A549 (cell line): ENCODE measurements around the gene NFATC2. TPM values are rescaled to one million over a fixed set of nuclear protein-coding genes. Genes with fewer than 3 reads are reported as not detected.

Experiments
- ATAC-seq, 2 experiments: fragments of 200-7000 bp in 1 of 2; fragments of >200 bp in 1 of 2; cut with Nextera tagmentation in 1 of 2; cut with Tn5 transposase in 1 of 2; 3 replicates each; pipeline versions ENCODE4 v1.8.0 to v1.9.1; 2018 to 2020; ENCODE audit warnings: mild to moderate bottlenecking in 1 of 2, moderate library complexity in 1 of 2
- CTCF ChIA-PET: fragments of 300-600 bp; sonication (Branson Sonifier 250); formaldehyde crosslinking; extraction: SDS; loops from one replicate; lab custom pipeline; 2021; ENCODE audit warnings: antibody characterized with exemption, inconsistent platforms; lab: Yijun Ruan, JAX
- POLR2A ChIA-PET: fragments of 350-600 bp; formaldehyde crosslinking; extraction: SDS; loops from one replicate; lab custom pipeline; 2021; ENCODE audit warnings: antibody characterized with exemption, inconsistent platforms; lab: Yijun Ruan, JAX
- DNase-seq, 2 experiments: peaks; one replicate each; pipeline versions ENCODE4 v3.0.0 to v3.0.0-alpha.2; 2011 to 2016; ENCODE audit warnings: low read depth in 1 of 2, low spot score in 1 of 2
- FAIRE-seq: peaks from 2 replicates; lab custom pipeline; 2011; peaks lifted over from hg19 to GRCh38; lab: Jason Lieb, UNC
- H3K27ac ChIP-seq, 2 experiments: fragments of >200 bp; sonication (Bioruptor Twin); formaldehyde crosslinking; 3 replicates each; pipeline ENCODE4 v1.5.1; 2016 to 2017
- H3K4me1 ChIP-seq: fragments of >200 bp; sonication (Bioruptor Twin); formaldehyde crosslinking; 3 replicates; pipeline ENCODE4 v1.6.1; 2016
- H3K4me2 ChIP-seq: fragments of >200 bp; sonication (Bioruptor Twin); formaldehyde crosslinking; 3 replicates; pipeline ENCODE4 v1.6.1; 2016
- H3K4me3 ChIP-seq: fragments of >200 bp; sonication (Bioruptor Twin); formaldehyde crosslinking; 3 replicates; pipeline ENCODE4 v1.5.1; 2016
- H3K9me3 ChIP-seq: fragments of >200 bp; sonication (Bioruptor Twin); formaldehyde crosslinking; 3 replicates; pipeline ENCODE4 v1.6.1; 2016
- BCL3 ChIP-seq: fragments of >200 bp; sonication (Bioruptor Twin); formaldehyde crosslinking; IDR thresholded peaks from 3 replicates; pipeline ENCODE4 v1.6.1; 2016
- CBX2 ChIP-seq: fragments of 200-600 bp; sonication (generic); IDR thresholded peaks from 2 replicates; pipeline ENCODE4 v1.6.1; 2016; ENCODE audit warnings: low read depth, mild to moderate bottlenecking, borderline replicate concordance
- CEBPB ChIP-seq, 2 experiments: fragments of >200 bp in 1 of 2; sonication (Bioruptor Twin) in 1 of 2; formaldehyde crosslinking in 1 of 2; IDR thresholded peaks; 2 replicates each; pipeline ENCODE4 v1.6.1; 2012 to 2016
- CHD4 ChIP-seq: fragments of 200-600 bp; sonication (generic); IDR thresholded peaks from 2 replicates; pipeline ENCODE4 v1.6.1; 2016; ENCODE audit warnings: antibody characterized with exemption, mild to moderate bottlenecking, borderline replicate concordance
- EHF ChIP-seq: fragments of 250-450 bp; sonication (Bioruptor Pico); IDR thresholded peaks from 2 replicates; pipeline ENCODE4 v1.5.0; 2020; ENCODE audit warnings: mild to moderate bottlenecking
- EHMT2 ChIP-seq: fragments of 200-600 bp; sonication (generic); IDR thresholded peaks from 2 replicates; pipeline ENCODE4 v1.6.1; 2016; ENCODE audit warnings: antibody characterized with exemption, low read depth, mild to moderate bottlenecking, moderate library complexity
- EP300 ChIP-seq, 2 experiments: fragments of >200 bp; sonication (Bioruptor Twin); formaldehyde crosslinking; IDR thresholded peaks; 2 replicates in 1 of 2; 3 replicates in 1 of 2; pipeline ENCODE4 v1.6.1; 2016 to 2017
- FOSB ChIP-seq: fragments of 250-450 bp; sonication (Bioruptor Pico); IDR thresholded peaks from 2 replicates; pipeline ENCODE4 v1.5.0; 2020; ENCODE audit warnings: mild to moderate bottlenecking, moderate library complexity
- FOSL2 ChIP-seq, 2 experiments: fragments of 450-650 bp in 1 of 2; fragments of >200 bp in 1 of 2; sonication (Bioruptor Twin) in 1 of 2; formaldehyde crosslinking; IDR thresholded peaks; 2 replicates each; pipeline versions ENCODE4 v1.5.0 to v1.6.1; 2016 to 2020; ENCODE audit warnings: mild to moderate bottlenecking in 1 of 2, moderate library complexity in 1 of 2
- GATA3 ChIP-seq: IDR thresholded peaks from 2 replicates; pipeline ENCODE4 v1.6.1; 2012; ENCODE audit warnings: borderline replicate concordance
- HDAC2 ChIP-seq: fragments of 200-600 bp; sonication (generic); IDR thresholded peaks from 2 replicates; pipeline ENCODE4 v1.6.1; 2016
- HMGXB4 ChIP-seq: fragments of 250-450 bp; sonication (Bioruptor Pico); IDR thresholded peaks from 2 replicates; pipeline ENCODE4 v1.5.0; 2021; ENCODE audit warnings: mild to moderate bottlenecking, moderate library complexity, borderline replicate concordance
- JUN ChIP-seq, 2 experiments: fragments of >200 bp; sonication (Bioruptor Twin); formaldehyde crosslinking; IDR thresholded peaks; 2 replicates in 1 of 2; 3 replicates in 1 of 2; pipeline ENCODE4 v1.6.1; 2016 to 2017
- JUNB ChIP-seq: fragments of >200 bp; sonication (Bioruptor Twin); formaldehyde crosslinking; IDR thresholded peaks from 2 replicates; pipeline ENCODE4 v1.6.1; 2016
- KDM1A ChIP-seq: fragments of 200-600 bp; sonication (generic); IDR thresholded peaks from 2 replicates; pipeline ENCODE4 v1.6.1; 2016; ENCODE audit warnings: low read depth, mild to moderate bottlenecking
- MAX ChIP-seq: IDR thresholded peaks from 2 replicates; pipeline ENCODE4 v1.6.1; 2012
- MAZ ChIP-seq: fragments of 150-350 bp; IDR thresholded peaks from 2 replicates; pipeline ENCODE4 v1.6.1; 2014; ENCODE audit warnings: antibody characterized with exemption, low read depth, low read length, borderline replicate concordance
- NR3C1 ChIP-seq: fragments of >200 bp; sonication (Bioruptor Twin); formaldehyde crosslinking; IDR thresholded peaks from 3 replicates; pipeline ENCODE4 v1.6.1; 2017
- PBX3 ChIP-seq: IDR thresholded peaks from 2 replicates; pipeline ENCODE4 v1.6.1; 2012
- POLR2AphosphoS2 ChIP-seq: conservative IDR thresholded peaks from 2 replicates; pipeline ENCODE4 v1.6.1; 2012; ENCODE audit warnings: low read length, improper control_type of control experiment, inconsistent platforms
- REST ChIP-seq: fragments of 200-600 bp; sonication (generic); IDR thresholded peaks from 2 replicates; pipeline ENCODE4 v1.6.1; 2016; ENCODE audit warnings: antibody characterized with exemption, mild to moderate bottlenecking, moderate library complexity
- SMC3 ChIP-seq: fragments of >200 bp; sonication (Bioruptor Twin); formaldehyde crosslinking; IDR thresholded peaks from 3 replicates; pipeline ENCODE4 v1.6.1; 2018; ENCODE audit warnings: inconsistent platforms
- TFCP2L1 ChIP-seq: fragments of 250-450 bp; sonication (Bioruptor Pico); IDR thresholded peaks from 2 replicates; pipeline ENCODE4 v1.5.0; 2021; ENCODE audit warnings: mild to moderate bottlenecking
- USF2 ChIP-seq: fragments of 450-650 bp; IDR thresholded peaks from 2 replicates; pipeline ENCODE4 v1.6.1; 2014; ENCODE audit warnings: antibody characterized with exemption
- ZC3H11A ChIP-seq: fragments of 450-650 bp; IDR thresholded peaks from 2 replicates; pipeline ENCODE4 v1.6.1; 2014; ENCODE audit warnings: antibody characterized with exemption, mild to moderate bottlenecking
- WGBS: methylation state at CpG from one replicate; pipeline ENCODE4 v1.1.6; 2017; ENCODE audit errors: missing lambda C conversion rate; 5-methylcytosine and 5-hydroxymethylcytosine counted together
- polyA plus RNA-seq, 4 experiments: library from polyadenylated mRNA; depleted of rRNA in 3 of 4; stranded (reverse); fragments of >200 nt; fragmentation: RNase III in 1 of 4; extraction: RNeasy Plus Mini Kit Qiagen cat#74134 plus additional on column Dnase treatment in 1 of 4; gene quantifications; 2 replicates in 3 of 4; 3 replicates in 1 of 4; pipeline ENCODE4 v1.2.3, GENCODE V29; 2011 to 2017

Gene NFATC2
- polyA plus RNA-seq, 2 of the 4 experiments (the other 2 are of a cell fraction), result 0.75 to 1.6 TPM

- TF ChIP-seq HMGXB4, result no peak
- TF ChIP-seq HDAC2, result no peak
- no peak for TF ChIP-seq BCL3
- no peak for TF ChIP-seq MAZ
- peak; percentile 69 for TF ChIP-seq GATA3
- no peak for TF ChIP-seq EP300 (IDR thresholded peaks at IDR 0.05)
- no peak for TF ChIP-seq USF2
- 0 out of 4 replicates have a peak, but pooled peaks of 1 of the 2 experiments have one; percentile 2 for TF ChIP-seq CEBPB (IDR thresholded peaks at IDR 0.05)
- TF ChIP-seq CBX2, result no peak
- TF ChIP-seq EHF (CRISPR knock-in tag), result no peak
- TF ChIP-seq REST, result no peak
- TF ChIP-seq POLR2AphosphoS2, result no peak
- TF ChIP-seq SMC3, result no peak
- no peak for TF ChIP-seq PBX3
- peak in 1 of 2 experiments; percentile 47; a peak in 2 of 5 replicates for TF ChIP-seq JUN (IDR thresholded peaks at IDR 0.05)
- no peak for TF ChIP-seq NR3C1
- no peak for TF ChIP-seq FOSB (CRISPR knock-in tag)
Observed at GRCh38 chr20:51446656-51447055, 95.9 kb downstream of the NFATC2 start (continued).

- Histone ChIP-seq H3K27ac (peak overlapping the region; percentile 44 to 84), H3K9me3 (no peaks in the 10 kb centered on the region), H3K4me2 (peak overlapping the region; percentile 73), H3K4me1 (peaks cover 49% of the 10 kb centered on the region), H3K4me3 (no peak overlapping the region)
- TF ChIP-seq NR3C1 (no peak), TFCP2L1 (CRISPR knock-in tag) (no peak), MAX (peak; percentile 49; the same call in 1 of the 2 replicates), CHD4 (peak; percentile 92), FOSL2 (IDR thresholded peaks at IDR 0.05) (no peak), FOSL2 (CRISPR knock-in tag; IDR thresholded peaks at IDR 0.05) (no peak), JUNB (no peak), GATA3 (no peak), PBX3 (no peak), HDAC2 (peak; percentile 86; the same call in 1 of the 2 replicates), EHMT2 (no peak), ZC3H11A (no peak), REST (no peak), SMC3 (no peak), KDM1A (peak; percentile 97)
- DNase-seq (no peak), ATAC-seq (no peak), FAIRE-seq (no peak)
- WGBS, result 21% methylated on average over 2 of the region's 2 CpGs
- CTCF ChIA-PET, result interaction anchor here (1.4 to 1.6 kb wide), 3 partner anchors 9 to 151 kb away, joined by 3 to 6 read pairs (median 3); no protein-coding TSS in a partner anchor
- POLR2A ChIA-PET, result no interaction called here
Observed at GRCh38 chr20:51446230-51446629, 96.3 kb downstream of the NFATC2 start.
